Activated T-cell treated with anti-CD3 and anti-CD28 coated beads for 48 hours (primary cell): ENCODE data around the gene SURF4.
"Not testable (repeated sequence)": the region's sequence is repeated elsewhere in the genome, so short reads cannot be mapped to it uniquely, and the experiment has no call there.

Experiments
- DNase-seq: peaks from one replicate; pipeline ENCODE4 v3.0.0-alpha.2; 2020; ENCODE audit warnings: low read depth

SURF4 gene

GRCh38 chr9:133333566-133333965 lies 42.3 kb downstream of the SURF4 start:
- DNase-seq = no peak

- no peak for DNase-seq
Measured at GRCh38 chr9:133333011-133333410, 42.8 kb downstream of the SURF4 start.

GRCh38 chr9:133332381-133332730 lies 43.5 kb downstream of the SURF4 start:
- DNase-seq = no peak

GRCh38 chr9:133331641-133332380 lies 44.0 kb downstream of the SURF4 start:
- DNase-seq = no peak

- DNase-seq = no peak
Measured at GRCh38 chr9:133331221-133331620, 44.6 kb downstream of the SURF4 start.

- DNase-seq = not testable (repeated sequence)
Measured at GRCh38 chr9:133329306-133330156, 46.3 kb downstream of the SURF4 start.

- no peak for DNase-seq
Measured at GRCh38 chr9:133327834-133328484, 47.9 kb downstream of the SURF4 start.

- not testable (repeated sequence) for DNase-seq
Measured at GRCh38 chr9:133327021-133327420, 48.8 kb downstream of the SURF4 start.

GRCh38 chr9:133323991-133324703 lies 51.7 kb downstream of the SURF4 start:
- DNase-seq = no peak

- no peak for DNase-seq
Measured at GRCh38 chr9:133323211-133323610, 52.6 kb downstream of the SURF4 start.

- DNase-seq = no peak
Measured at GRCh38 chr9:133322701-133323100, 53.2 kb downstream of the SURF4 start.

GRCh38 chr9:133321411-133321935 lies 54.4 kb downstream of the SURF4 start:
- no peak for DNase-seq

GRCh38 chr9:133320421-133320881 lies 55.4 kb downstream of the SURF4 start:
- no peak for DNase-seq

GRCh38 chr9:133317551-133317950 lies 58.3 kb downstream of the SURF4 start:
- DNase-seq = not testable (repeated sequence)

- no peak for DNase-seq
Measured at GRCh38 chr9:133315997-133316396, 59.9 kb downstream of the SURF4 start.
